ENCODE data around the gene CFAP221. TPM values are rescaled to one million over a fixed set of nuclear protein-coding genes. Genes with fewer than 3 reads are reported as not detected.

Gene CFAP221
- total and polyA plus RNA-seq, 2 experiments from 2014 or later = 0.16 TPM; not detected in 1

DNA sequence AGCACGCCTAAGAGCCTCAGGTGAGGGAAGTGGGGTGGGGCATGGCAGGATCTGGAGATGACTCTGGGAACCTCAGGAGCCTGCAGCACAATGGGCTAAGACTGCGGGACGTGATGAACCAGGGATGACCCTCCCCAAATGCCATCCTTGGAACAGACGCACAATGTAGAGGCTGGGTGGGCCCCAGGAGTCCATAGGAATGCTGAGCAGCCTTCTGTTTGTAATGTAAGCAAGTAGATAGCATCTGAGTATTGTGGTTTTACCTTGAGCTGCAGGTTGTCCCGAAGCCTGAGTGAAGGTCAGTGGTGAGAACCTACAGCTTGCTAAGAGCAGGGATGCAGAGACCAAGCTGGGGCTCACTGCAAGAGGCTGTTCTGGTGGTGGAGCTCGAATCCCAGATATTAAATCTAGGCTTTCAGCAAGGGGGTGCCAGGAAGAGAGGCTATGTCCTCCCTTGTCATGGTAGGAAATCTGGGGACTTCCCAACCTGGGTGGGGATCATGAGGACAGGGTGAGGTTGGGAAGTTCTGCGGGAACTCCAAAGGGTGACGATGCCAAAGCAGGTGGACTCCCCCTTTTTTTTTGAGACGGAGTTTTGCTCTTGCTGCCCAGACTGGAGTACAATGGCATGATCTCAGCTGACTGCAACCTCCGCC, 25.7 kb upstream of the CFAP221 start:
- no peak overlapping the region for H3K4me2 ChIP-seq (ENCODE audit: unreplicated experiment)
- TF ChIP-seq EZH2 (IDR thresholded peaks at IDR 0.05; ENCODE audit: insufficient read depth, poor library complexity, severe bottlenecking) (no peak), EZH2phosphoT487 (IDR thresholded peaks at IDR 0.05; ENCODE audit: insufficient read depth, low read depth) (no peak)
- no peaks in the 10 kb centered on the region for H3K9me3 ChIP-seq (ENCODE audit: low read depth)
- H2AFZ ChIP-seq = no peak overlapping the region
- H3K9ac ChIP-seq = no peak overlapping the region
- no peaks in the 10 kb centered on the region for H3K9me2 ChIP-seq (ENCODE audit: insufficient read depth)
- H3K36me3 ChIP-seq (ENCODE audit: low read depth) = no peaks in the 10 kb centered on the region
- no peaks in the 10 kb centered on the region for H3K79me2 ChIP-seq (ENCODE audit: insufficient read depth)
- H3K4me1 ChIP-seq (ENCODE audit: insufficient read depth) = no peaks in the 10 kb centered on the region
- H3F3A ChIP-seq (ENCODE audit: insufficient read depth) = no peaks in the 10 kb centered on the region
- no peak overlapping the region for H3K27ac ChIP-seq
- no peak for DNase-seq
- in situ Hi-C loops (cut with MboI) = no loop called here
- peaks cover 42% of the 10 kb centered on the region for H3K27me3 ChIP-seq (replicated peaks; ENCODE audit: insufficient read depth)
- WGBS, 2 experiments (ENCODE audit: low coverage in 1 of 2, low lambda C conversion rate in 2 of 2, missing lambda C conversion rate in 2 of 2) = 59 to 63% methylated on average over 10 of the region's 10 CpGs
- H4K20me1 ChIP-seq (ENCODE audit: insufficient read depth) = no peaks in the 10 kb centered on the region
- no peak overlapping the region for H3K4me3 ChIP-seq

- TF ChIP-seq EZH2 (IDR thresholded peaks at IDR 0.05; ENCODE audit: insufficient read depth, poor library complexity, severe bottlenecking) = no peak
- no peak for TF ChIP-seq EZH2phosphoT487 (IDR thresholded peaks at IDR 0.05; ENCODE audit: insufficient read depth, low read depth)
- H3K79me2 ChIP-seq (ENCODE audit: insufficient read depth) = no peaks in the 10 kb centered on the region
- H4K20me1 ChIP-seq (ENCODE audit: insufficient read depth) = no peaks in the 10 kb centered on the region
- no peak overlapping the region for H3K4me3 ChIP-seq
- WGBS, 2 experiments (ENCODE audit: low coverage in 1 of 2, low lambda C conversion rate in 2 of 2, missing lambda C conversion rate in 2 of 2) = 64 to 66% methylated on average over 10 of the region's 10 CpGs
- H3K36me3 ChIP-seq (ENCODE audit: low read depth) = no peaks in the 10 kb centered on the region
- no peaks in the 10 kb centered on the region for H3K4me1 ChIP-seq (ENCODE audit: insufficient read depth)
- no peaks in the 10 kb centered on the region for H3F3A ChIP-seq (ENCODE audit: insufficient read depth)
- H3K4me2 ChIP-seq (ENCODE audit: unreplicated experiment) = no peak overlapping the region
- no peaks in the 10 kb centered on the region for H3K9me2 ChIP-seq (ENCODE audit: insufficient read depth)
- H3K27me3 ChIP-seq (replicated peaks; ENCODE audit: insufficient read depth) = peaks cover 42% of the 10 kb centered on the region
- H3K9ac ChIP-seq = no peak overlapping the region
- H3K9me3 ChIP-seq (ENCODE audit: low read depth) = no peaks in the 10 kb centered on the region
- no peak for DNase-seq
- H2AFZ ChIP-seq = no peak overlapping the region
- in situ Hi-C loops (cut with MboI) = no loop called here
- H3K27ac ChIP-seq = no peak overlapping the region
Observed at GRCh38 chr2:119519057-119519408, 25.2 kb upstream of the CFAP221 start.

DNA sequence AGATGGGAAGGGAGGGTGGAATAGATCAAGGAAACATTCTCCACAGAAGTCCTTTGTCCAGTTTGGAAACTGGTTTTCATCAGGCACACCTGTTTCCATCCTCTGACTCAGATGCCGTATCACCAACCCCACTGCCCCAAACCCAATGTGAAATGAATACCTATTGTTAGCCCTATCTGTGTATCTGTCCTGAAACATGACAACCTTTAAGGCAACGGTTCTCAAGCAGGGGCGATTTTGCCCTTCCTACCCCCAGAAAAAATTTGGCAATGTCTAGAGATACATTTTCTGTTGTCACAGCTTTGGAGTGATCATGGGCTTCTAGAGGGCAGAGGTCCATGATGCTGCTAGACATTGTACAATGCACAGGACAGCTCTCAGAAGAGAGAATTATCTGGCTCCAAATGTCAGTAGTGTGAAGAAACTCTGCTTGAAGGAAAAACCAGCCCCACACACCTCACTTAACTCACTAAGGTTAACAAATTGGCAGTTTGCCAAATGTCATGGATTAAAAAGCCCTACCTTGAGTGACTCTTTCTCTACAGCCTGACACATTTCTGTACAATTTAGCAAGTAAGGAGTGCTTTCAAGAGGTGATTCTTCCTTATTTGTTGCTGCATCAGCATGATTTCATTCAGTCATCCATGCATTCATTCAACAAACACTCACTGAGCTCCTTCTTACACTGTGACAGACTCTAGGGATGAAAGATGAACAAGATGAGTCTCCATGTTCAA, 23.4 kb upstream of the CFAP221 start:
- Histone ChIP-seq H3F3A (ENCODE audit: insufficient read depth) (no peaks in the 10 kb centered on the region), H3K4me1 (ENCODE audit: insufficient read depth) (no peaks in the 10 kb centered on the region), H3K9ac (no peak overlapping the region), H3K9me2 (ENCODE audit: insufficient read depth) (no peaks in the 10 kb centered on the region), H3K36me3 (ENCODE audit: low read depth) (no peaks in the 10 kb centered on the region), H3K27me3 (replicated peaks; ENCODE audit: insufficient read depth) (peaks cover 50% of the 10 kb centered on the region), H3K79me2 (ENCODE audit: insufficient read depth) (no peaks in the 10 kb centered on the region), H3K4me2 (ENCODE audit: unreplicated experiment) (no peak overlapping the region), H4K20me1 (ENCODE audit: insufficient read depth) (no peaks in the 10 kb centered on the region), H3K9me3 (ENCODE audit: low read depth) (no peaks in the 10 kb centered on the region), H2AFZ (no peak overlapping the region), H3K4me3 (no peak overlapping the region), H3K27ac (no peak overlapping the region)
- WGBS, 2 experiments (ENCODE audit: low coverage in 1 of 2, low lambda C conversion rate in 2 of 2, missing lambda C conversion rate in 2 of 2) = 31 to 33% methylated on average over 3 of the region's 3 CpGs
- DNase-seq = no peak
- TF ChIP-seq EZH2phosphoT487 (IDR thresholded peaks at IDR 0.05; ENCODE audit: insufficient read depth, low read depth) = no peak
- no peak for TF ChIP-seq EZH2 (IDR thresholded peaks at IDR 0.05; ENCODE audit: insufficient read depth, poor library complexity, severe bottlenecking)
- in situ Hi-C loops (cut with MboI) = no loop called here

- no peaks in the 10 kb centered on the region for H3K4me1 ChIP-seq (ENCODE audit: insufficient read depth)
- H4K20me1 ChIP-seq (ENCODE audit: insufficient read depth) = no peaks in the 10 kb centered on the region
- no peak overlapping the region for H3K4me2 ChIP-seq (ENCODE audit: unreplicated experiment)
- H3K27ac ChIP-seq = no peak overlapping the region
- H3K79me2 ChIP-seq (ENCODE audit: insufficient read depth) = no peaks in the 10 kb centered on the region
- no peak for DNase-seq
- H3K27me3 ChIP-seq (replicated peaks; ENCODE audit: insufficient read depth) = peaks cover 56% of the 10 kb centered on the region
- no peak overlapping the region for H3K9ac ChIP-seq
- H3F3A ChIP-seq (ENCODE audit: insufficient read depth) = no peaks in the 10 kb centered on the region
- in situ Hi-C loops (cut with MboI) = no loop called here
- H3K9me3 ChIP-seq (ENCODE audit: low read depth) = no peaks in the 10 kb centered on the region
- H2AFZ ChIP-seq = no peak overlapping the region
- 70 to 72% methylated on average over 11 of the region's 11 CpGs for WGBS, 2 experiments (ENCODE audit: low coverage in 1 of 2, low lambda C conversion rate in 2 of 2, missing lambda C conversion rate in 2 of 2)
- H3K4me3 ChIP-seq = no peak overlapping the region
- TF ChIP-seq EZH2phosphoT487 (IDR thresholded peaks at IDR 0.05; ENCODE audit: insufficient read depth, low read depth) (no peak), EZH2 (IDR thresholded peaks at IDR 0.05; ENCODE audit: insufficient read depth, poor library complexity, severe bottlenecking) (no peak)
- no peaks in the 10 kb centered on the region for H3K9me2 ChIP-seq (ENCODE audit: insufficient read depth)
- H3K36me3 ChIP-seq (ENCODE audit: low read depth) = no peaks in the 10 kb centered on the region
Observed at GRCh38 chr2:119521433-119522050, 22.7 kb upstream of the CFAP221 start.

All from GM23248 (cell line).